NCI-H2081 treated with DMSO at 0.1 percent for 48 hours (cell line): ENCODE data around the gene PANX2.

Source experiments
- DNase-seq: peaks from one replicate; lab custom pipeline; 2025; lab: John Stamatoyannopoulos, UW

The PANX2 gene

DNA sequence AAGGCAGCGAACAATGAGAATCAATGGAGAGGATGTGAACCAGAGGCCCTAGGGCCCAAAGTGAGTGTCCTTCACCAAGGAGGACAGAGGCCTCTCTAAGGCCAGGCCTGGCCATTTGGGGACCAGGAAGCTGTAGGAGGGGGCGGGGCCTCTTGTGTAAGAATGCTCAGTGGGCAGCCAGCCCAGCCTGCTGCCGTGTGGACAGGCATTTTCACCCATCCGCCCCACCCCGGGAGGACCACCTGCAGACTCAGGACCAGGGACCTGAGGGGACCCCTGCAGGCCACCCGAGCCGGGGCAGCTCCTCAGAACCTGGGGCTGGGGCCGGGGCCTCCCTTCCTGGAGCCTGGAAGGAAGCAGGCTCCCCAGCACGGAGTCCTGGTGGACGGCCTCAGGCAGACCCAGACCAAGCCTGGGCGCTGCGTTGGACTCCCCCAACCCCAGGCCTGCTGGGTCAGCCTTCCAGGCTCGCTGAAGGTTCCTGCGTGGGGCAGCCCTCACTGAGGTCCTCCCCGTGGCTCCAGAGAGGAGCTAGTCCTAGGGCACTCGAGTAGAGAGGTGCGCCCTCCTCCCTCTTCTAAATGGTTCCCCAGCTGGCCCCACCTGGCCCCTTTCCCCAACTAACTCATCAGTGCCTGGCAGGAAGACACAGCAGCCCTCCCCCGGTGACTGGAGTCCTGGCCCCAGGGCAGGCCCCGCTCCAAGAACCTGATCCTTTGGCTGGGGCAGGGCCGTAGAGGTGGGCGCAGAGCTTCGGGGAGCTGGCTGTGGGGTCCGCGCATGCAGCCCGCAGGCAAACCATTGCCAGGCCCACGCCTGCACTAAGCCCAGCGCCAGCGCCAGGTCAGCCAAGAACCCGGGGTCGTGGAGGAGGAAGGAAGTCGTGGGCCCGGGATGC lies 13.7 kb downstream of the PANX2 start:
- DNase-seq = no peak

DNA sequence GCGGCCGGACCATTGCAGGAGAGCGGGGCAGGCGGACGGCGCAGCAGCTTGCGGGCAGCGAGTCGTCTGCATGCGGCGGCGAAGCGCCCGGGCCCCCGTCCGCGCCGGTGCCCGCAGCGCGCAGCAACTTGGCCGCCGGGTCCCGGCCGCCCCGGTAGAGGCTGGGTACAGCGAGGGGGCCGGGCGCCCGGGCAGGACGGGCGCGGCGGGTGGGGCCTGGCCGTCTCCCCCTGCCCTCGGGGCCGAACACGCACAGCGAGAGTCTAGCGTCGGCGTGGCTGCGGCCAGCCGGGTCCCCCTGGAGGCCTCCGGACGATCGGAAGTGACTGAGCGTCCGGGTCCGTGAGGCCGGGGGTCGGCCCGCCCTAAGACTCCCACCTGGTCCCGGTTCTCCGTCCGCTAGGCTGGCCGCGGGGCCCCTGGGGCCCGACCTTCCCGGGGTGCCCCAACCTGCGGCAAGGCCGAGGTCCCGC lies 14.4 kb downstream of the PANX2 start:
- no peak for DNase-seq

DNA sequence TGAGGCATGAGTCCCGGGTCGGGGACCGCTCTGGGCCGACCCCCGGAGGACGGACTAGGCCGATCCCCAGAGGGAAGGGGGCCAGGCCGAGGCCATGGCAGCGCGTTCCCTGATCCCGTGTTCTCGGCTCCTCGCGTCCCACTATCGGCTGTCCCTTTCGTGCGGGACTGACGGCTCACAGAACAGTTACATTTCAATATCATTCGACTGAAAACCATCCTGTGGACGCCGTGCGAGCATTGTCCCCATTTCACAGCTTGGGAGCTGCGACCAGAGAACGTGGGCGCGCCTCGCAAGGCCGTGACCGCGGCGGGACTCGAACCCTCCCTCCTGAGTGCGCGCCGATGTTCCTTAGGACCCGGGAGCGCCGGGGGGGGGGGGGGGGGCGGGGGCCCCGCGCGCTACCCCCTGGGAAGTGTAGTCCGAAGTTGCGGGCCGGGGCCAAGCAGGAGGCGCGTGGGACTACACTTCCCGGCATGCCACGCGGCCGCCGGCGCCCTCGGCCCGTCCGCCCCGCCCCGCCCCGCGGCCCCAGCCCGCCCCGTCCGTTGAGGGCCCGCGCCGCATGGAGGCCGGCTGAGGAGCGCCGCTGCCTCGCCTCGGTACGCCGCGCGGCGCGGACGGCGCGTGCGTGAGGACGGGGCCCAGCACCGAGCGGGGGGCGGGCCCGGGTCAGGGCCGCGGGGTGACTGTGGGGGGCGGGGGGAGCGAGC lies 15.0 kb downstream of the PANX2 start, which contains the start of gene TRABD:
Gene TRABD, plus strand, starts transcription at position 539 of the 713 bp plus-strand sequence. CDS start 7,148 bp downstream, outside the sequence.
- DNase-seq = no peak

- DNase-seq = no peak
Measured at GRCh38 chr22:50186181-50186714, 15.7 kb downstream of the PANX2 start.

DNA sequence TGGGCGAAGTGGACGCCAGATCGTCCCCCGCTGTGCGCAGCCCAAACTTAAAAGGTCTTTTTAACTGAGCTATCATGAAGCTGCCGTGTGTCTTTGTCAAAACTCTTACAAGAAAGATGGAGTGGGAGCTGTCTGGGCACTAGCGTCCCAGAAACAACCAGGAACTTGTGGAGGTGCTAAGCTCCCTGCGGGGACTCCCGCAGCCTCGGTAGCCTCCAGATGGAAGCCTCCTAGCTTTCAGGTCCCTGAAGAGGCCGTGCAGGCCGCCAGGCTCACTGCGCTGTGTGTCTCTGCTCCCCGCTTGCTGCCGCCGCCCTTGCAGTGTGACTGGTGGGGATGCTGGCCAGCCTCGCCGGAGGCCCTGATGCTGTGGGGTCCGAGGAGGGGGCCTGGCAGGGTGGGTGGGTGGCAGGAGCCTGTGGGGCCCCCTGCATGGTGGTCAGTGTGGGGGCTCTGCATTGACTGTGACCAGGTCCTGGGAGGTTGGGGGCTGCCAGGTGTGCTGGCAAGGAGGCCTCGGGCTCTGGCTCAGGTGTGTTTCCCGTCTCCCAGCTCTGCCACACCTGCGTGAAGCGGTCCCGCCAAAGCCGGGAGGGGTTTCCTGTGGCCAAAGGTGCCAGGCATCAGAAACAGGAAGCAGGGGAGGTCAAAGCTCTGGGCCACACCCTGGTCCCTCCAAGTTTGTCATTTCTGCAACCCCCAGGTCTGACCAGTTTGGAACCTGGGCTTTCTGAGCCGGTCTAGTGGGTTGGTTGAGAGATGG lies 16.4 kb downstream of the PANX2 start:
- DNase-seq = no peak

DNA sequence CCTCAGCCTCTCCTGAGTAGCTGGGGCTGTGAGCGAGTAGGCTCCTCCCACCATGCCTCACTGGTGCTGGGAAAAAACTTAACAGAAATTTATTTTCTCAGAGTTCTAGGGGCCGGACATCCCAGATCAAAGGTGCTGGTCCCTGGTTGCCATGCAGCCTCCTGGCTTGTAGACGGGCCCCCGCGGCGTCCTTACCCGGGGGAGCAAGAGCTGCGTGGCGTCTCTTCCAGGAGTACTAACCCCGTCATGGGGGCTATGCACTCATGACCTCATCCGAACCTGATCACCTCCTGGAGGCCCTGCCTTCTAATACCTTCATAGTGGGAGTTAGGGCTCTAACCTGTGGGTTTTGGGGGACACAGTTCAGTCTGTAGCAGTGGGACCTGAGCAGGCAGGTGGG lies 17.8 kb downstream of the PANX2 start:
- DNase-seq = no peak

DNA sequence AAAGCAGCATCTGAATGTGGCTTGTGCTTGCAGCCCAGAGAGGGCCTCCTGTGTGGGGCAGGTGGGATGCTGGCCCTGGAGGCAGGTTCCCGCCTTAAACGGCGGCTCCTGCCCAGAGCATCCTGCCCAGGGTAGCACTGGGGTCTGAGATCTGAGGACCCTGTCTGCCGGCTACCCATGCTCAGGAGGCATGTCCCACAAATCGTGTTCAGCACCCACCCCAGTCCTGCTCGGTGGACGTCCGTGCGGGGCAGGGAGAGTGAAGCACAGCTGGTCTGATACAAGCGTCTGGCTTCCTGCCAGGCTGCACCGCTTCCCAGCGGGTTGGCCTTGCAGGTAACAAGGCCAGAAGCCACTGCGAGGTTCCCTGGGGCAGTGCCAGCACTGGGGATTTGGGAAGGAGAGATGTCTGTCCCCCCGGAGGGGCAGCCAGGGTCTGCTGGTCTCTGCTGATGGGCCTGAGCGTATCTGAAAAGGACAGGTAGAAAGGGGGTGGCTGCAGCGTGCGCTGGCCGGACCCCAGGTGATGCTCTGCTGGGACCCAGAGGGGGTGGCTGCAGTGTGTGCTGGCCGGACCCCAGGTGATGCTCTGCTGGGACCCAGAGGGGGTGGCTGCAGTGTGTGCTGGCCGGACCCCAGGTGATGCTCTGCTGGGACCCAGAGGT lies 18.8 kb downstream of the PANX2 start:
- no peak for DNase-seq

DNA sequence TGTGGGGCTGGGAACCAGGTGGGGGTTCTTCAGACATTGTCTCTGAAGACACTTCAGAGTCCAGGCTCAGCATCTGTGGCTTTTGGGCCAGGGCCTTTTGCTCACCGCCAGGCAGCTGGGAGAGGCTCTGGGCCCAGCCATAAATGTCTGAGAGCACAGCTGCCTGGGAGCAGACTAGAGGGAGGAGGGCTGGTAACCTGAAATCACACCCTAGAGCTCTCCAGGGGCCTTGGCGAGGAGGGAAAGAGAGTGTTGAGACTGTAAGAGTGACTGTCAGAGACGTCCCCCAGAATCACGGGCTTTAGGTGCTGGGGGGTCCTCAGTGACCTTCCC lies 19.3 kb downstream of the PANX2 start:
- DNase-seq = no peak

GRCh38 chr22:50190182-50190940 lies 19.8 kb downstream of the PANX2 start:
- no peak for DNase-seq

- DNase-seq = no peak
Measured at GRCh38 chr22:50190941-50191741, 20.6 kb downstream of the PANX2 start.

GRCh38 chr22:50192436-50193204 lies 22.1 kb downstream of the PANX2 start:
- DNase-seq = no peak

DNA sequence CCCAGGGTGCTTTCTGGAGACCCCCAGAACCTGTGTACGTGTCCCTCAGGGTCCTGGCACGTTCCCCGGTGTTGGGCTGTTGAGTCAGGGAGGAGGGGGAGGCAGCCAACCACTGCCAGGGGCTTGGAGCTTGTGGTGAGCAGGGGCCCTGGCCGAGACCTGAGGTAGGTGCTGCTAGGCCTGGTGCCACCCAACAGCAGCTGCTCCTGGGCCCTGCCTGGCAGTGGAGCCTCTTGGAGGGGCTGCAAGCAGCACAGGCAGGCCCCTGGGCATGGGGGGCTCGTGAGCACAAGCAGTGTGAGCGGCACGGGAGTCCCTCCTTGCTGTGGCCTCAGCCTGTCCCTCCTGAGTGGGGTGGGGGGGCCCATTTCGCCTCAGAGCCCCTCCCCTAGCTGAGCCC lies 23.1 kb downstream of the PANX2 start:
- no peak for DNase-seq

DNA sequence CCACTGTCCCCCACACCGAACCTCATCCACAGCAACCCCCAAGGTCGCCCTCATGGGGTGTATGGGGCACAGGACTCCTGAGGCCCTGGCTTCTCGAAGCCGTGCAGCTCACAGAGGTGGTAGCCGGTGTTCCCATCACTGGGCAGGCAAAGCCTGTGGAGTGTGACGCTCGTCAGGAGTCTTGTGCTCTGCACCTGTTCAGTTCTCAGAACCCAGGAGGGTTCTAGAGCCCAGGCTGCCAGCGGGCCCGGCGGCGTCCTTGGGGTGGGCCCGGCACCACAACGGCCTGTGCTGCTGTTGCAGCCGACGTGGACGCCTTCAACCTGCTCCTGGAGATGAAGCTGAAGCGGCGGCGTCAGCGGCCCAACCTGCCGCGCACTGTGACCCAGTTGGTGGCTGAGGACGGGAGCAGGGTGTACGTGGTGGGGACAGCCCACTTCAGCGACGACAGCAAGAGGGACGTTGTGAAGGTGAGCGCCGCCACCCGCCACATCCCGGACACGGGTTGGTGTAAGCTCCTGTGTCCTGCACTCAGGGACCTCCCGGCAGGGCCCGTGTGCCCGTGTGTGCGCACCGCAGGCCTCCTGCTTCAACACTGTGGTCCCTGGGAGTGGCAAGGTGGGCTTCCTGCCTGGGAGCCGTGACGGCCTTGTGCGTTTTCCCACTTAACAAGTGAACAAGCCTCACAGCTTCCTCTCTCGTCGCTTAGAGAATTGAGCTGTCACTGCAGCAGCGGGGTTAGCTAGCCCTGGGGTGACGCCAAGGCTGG lies 23.7 kb downstream of the PANX2 start:
- no peak for DNase-seq

DNA sequence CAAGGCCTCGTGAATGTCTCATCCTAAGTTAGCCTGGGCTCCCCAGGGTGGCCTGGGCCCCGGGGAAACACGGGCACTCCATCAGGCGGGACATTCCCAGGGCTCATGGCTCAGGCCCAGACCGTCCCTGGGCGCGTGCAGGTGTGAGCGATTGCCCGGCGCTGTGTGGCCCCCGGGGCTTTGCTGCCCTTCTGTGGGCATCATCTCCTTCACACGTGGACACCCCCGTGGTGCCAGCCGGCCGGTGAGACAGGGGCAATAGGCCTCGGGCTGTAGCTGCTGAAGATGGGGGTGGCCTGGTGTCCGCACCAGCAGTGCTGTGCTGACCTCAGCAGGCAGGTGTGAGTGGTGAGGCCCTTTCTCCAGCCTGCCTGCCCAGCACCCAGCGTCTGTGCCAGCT lies 25.7 kb downstream of the PANX2 start:
- no peak for DNase-seq

DNA sequence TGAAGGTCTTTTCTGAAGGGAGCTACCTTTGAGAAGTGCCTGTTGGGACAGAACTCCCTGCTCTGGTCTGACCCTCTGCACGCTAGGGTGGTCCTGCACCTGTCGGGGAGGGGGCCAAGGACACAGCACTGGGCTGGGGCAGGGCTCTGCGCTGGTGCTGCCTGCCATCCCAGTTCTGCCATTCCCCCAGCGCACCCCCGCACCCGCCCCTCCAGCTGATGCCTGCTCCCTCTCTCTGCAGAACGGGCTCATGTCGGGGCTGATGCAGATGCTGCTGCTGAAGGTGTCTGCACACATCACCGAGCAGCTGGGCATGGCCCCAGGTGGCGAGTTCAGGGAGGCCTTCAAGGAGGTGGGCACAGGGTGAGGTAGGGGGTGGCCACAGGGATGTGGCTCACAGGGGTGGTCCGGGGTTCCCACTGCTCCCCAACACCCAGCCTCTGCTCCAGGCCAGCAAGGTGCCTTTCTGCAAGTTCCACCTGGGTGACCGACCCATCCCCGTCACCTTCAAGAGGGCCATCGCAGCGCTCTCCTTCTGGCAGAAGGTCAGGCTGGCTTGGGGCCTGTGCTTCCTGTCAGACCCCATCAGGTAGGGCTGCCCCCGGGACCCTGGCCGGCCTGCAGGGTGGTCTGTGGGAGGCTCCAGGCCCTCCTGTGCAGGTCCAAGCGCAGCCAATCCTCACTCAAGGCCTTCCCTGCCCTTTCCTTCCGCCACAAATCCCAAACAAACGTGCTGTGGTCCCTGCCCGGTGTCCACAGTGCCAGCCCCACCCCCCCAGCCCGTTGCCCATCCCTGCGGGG lies 26.7 kb downstream of the PANX2 start:
- no peak for DNase-seq

- DNase-seq = no peak
Measured at GRCh38 chr22:50197856-50198623, 27.5 kb downstream of the PANX2 start.

- DNase-seq = no peak
Measured at GRCh38 chr22:50198624-50199017, 28.1 kb downstream of the PANX2 start.
